Lower leg skin (tissue), 4 donors: ENCODE results near the gene DMD. TPM values are rescaled to one million over a fixed set of nuclear protein-coding genes. Genes with fewer than 3 reads are reported as not detected.

Experiments
- DNase-seq, 2 donors: peaks; one replicate each; pipeline ENCODE4 v3.0.0-alpha.2; 2019; ENCODE audit warnings: low spot score in 2 of 2
- H3K4me3 ChIP-seq: fragments of 200-600 bp; sonication (generic); 2 replicates; pipeline ENCODE4 v1.5.1; 2017; ENCODE audit warnings: mild to moderate bottlenecking, low read depth; ENCODE audit not compliant: poor library complexity, severe bottlenecking
- POLR2A ChIP-seq, 2 donors: fragments of 450-650 bp; IDR thresholded peaks; one replicate each; pipeline ENCODE4 v1.6.1; 2016 to 2017; ENCODE audit warnings: antibody characterized with exemption in 2 of 2, mild to moderate bottlenecking in 1 of 2, moderate library complexity in 1 of 2
- WGBS, 2 donors: methylation state at CpG; one replicate each; pipeline ENCODE4 v1.1.5; 2018; 5-methylcytosine and 5-hydroxymethylcytosine counted together
- intact Hi-C: fragments of 100-400 bp; cut with DNase I; formaldehyde crosslinking; loops from one replicate; pipeline ENCODE4 v1.15.0; 2023; ENCODE audit warnings: low total_unique reads
- total RNA-seq, 4 donors: library from RNA; depleted of rRNA; stranded (reverse); fragments of >200 nt; gene quantifications; one replicate each; pipeline ENCODE4 v1.1.0, GENCODE V29; 2016
- TF ChIP-seq, protein P1 (sequence below), 3 donors: fragments of 450-650 bp; IDR thresholded peaks; one replicate each; pipeline ENCODE4 v1.5.1; 2016; ENCODE audit warnings: antibody characterized with exemption in 3 of 3, mild to moderate bottlenecking in 3 of 3, moderate library complexity in 2 of 3

Gene DMD
- total RNA-seq, 4 donors from 2014 or later, result 23.0 to 27.5 (median 26.7) TPM

DNA sequence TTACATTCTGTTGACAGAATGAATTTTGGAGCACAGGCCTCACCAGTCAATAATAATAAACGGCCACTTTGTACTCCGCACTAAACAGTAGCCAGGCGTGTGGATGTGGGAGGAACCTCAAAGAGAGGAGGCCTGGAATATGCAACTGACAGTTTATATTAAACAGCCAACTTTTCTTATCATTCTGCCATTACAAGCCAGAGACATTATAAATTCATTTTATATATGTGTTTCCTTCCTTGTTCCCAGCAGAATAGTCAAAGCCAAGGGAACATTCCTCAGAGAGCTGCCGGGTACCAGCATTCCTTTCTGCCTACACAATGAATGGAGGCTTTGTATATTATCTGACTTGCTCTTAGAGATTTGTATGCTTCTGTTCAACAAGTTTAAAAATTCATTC is 1703.0 kb downstream of the DMD start:
- no peak overlapping the region for H3K4me3 ChIP-seq
- WGBS, 2 donors, result 61 to 73% methylated on average over 4 of the region's 4 CpGs
- no peak for DNase-seq
- intact Hi-C loops, result no loop called here
- no peak for TF ChIP-seq POLR2A (IDR thresholded peaks at IDR 0.05)
- TF ChIP-seq, protein P1, sequence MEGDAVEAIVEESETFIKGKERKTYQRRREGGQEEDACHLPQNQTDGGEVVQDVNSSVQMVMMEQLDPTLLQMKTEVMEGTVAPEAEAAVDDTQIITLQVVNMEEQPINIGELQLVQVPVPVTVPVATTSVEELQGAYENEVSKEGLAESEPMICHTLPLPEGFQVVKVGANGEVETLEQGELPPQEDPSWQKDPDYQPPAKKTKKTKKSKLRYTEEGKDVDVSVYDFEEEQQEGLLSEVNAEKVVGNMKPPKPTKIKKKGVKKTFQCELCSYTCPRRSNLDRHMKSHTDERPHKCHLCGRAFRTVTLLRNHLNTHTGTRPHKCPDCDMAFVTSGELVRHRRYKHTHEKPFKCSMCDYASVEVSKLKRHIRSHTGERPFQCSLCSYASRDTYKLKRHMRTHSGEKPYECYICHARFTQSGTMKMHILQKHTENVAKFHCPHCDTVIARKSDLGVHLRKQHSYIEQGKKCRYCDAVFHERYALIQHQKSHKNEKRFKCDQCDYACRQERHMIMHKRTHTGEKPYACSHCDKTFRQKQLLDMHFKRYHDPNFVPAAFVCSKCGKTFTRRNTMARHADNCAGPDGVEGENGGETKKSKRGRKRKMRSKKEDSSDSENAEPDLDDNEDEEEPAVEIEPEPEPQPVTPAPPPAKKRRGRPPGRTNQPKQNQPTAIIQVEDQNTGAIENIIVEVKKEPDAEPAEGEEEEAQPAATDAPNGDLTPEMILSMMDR (IDR thresholded peaks at IDR 0.05), result no peak

DNA sequence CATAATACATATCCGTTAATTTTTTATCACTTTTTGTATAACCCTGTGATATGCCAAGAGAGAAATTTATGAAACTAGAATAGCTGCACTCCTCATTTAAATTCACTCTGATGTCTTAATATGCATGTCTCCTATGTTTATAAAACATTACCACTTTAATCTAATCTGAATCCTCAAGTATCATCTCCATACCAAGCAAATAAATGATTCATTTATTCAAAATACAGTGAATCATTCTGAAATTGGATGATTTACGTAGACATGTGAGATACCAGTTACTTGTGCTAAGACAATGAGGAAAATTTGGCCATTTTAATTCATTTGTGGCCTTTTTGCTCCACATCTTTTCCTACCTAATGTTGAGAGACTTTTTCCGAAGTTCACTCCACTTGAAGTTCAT is 1704.4 kb downstream of the DMD start:
- H3K4me3 ChIP-seq, result no peak overlapping the region
- WGBS, 2 donors, result 67 to 76% methylated on average over 3 of the region's 3 CpGs
- TF ChIP-seq POLR2A (IDR thresholded peaks at IDR 0.05), result no peak
- TF ChIP-seq, protein P1 (IDR thresholded peaks at IDR 0.05), result no peak
- DNase-seq, result no peak
- intact Hi-C loops, result no loop called here

DNA sequence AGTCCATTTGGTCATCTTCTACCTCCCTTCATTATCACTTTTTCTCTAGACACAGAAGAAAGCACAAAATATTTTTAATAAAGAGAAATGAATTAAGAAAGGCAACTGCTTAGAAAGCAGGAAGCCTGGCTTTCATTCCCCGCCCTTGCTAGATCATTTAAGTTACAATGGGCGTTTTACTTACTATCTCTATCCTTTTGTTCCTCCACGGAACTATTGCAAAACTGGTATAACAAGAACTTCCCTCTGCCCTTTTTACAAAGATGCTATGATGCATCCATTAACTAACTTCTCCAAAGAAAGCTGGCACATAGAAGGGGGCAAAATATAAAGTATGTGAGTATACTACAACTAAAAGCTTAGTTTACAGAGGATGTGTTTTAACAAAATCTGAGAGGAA is 1705.0 kb downstream of the DMD start:
- intact Hi-C loops, result no loop called here
- TF ChIP-seq, protein P1 (IDR thresholded peaks at IDR 0.05), result no peak
- TF ChIP-seq POLR2A (IDR thresholded peaks at IDR 0.05), result no peak
- DNase-seq, result no peak
- 34 to 47% methylated on average over 3 of the region's 3 CpGs for WGBS, 2 donors
- H3K4me3 ChIP-seq, result no peak overlapping the region

DNA sequence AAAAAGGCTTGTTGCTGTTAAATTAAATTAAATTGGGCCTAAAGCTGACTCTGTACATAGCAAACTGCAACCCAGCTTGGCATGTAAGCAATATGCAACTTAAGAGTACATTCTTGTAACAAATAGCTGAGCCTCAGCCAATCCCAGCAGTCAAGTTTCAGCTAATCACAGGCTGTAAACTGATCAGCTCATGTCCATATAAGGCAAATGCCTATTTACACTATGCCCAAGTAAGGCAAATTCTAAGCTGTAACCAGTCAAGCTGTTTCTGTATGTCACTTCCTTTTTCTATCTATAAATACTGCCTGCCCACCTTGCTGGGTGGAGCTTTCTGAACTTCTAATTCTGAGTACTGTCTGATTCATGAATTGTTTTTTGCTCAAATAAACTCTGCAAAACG is 1710.4 kb downstream of the DMD start:
- no peak for DNase-seq
- 43 to 75% methylated on average over 1 of the region's 1 CpG for WGBS, 2 donors
- intact Hi-C loops, result no loop called here

DNA sequence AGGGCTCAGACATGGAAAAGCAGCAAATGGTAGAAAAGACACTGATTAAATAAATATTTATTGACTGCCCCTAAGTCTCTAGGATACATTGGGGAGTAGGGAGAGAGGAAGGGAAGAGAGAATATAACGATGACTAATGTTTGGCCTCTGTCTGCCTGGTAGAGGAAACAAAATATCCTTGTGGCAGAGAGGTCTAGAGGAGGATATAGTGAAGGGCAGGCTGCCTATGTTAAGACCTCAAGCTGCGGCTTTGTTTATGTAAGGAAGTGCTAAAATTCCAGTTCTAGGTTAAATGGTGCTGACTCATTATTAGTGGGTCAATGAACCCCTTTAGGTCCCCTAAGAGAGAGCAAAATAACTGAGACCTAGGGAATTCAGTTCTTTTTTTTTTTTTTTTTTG is 1712.2 kb downstream of the DMD start:
- no peak for DNase-seq
- WGBS, 2 donors, result 61 to 72% methylated on average over 2 of the region's 2 CpGs
- intact Hi-C loops, result no loop called here
- H3K4me3 ChIP-seq, result no peak overlapping the region
- TF ChIP-seq POLR2A (IDR thresholded peaks at IDR 0.05), result no peak
- TF ChIP-seq, protein P1 (IDR thresholded peaks at IDR 0.05), result no peak

More for the DNA sequence above, 1710.4 kb downstream of the DMD start:
- no peak for TF ChIP-seq POLR2A (IDR thresholded peaks at IDR 0.05)
- TF ChIP-seq, protein P1 (IDR thresholded peaks at IDR 0.05), result no peak
- H3K4me3 ChIP-seq, result no peak overlapping the region

DNA sequence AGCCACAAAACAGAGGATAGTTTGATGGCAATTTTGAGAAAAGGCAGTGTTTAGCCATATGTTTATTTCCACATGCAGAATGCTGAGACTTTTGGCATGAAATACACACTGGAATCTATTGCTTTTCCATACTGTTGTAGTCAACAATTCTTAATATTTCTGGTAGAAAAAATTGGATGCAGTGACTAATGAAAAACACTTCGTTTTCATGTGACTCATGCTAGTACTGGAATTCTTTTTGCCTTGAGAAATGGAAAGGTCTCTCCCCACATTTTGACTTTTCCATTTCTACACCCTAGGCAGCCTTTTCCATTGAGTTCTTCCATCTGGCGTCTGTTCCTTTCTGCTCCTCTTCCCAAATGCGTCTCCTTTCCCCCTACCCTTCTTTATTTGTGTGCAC is 1714.3 kb downstream of the DMD start:
- TF ChIP-seq POLR2A (IDR thresholded peaks at IDR 0.05), result no peak
- TF ChIP-seq, protein P1 (IDR thresholded peaks at IDR 0.05), result no peak
- 51 to 55% methylated on average over 3 of the region's 3 CpGs for WGBS, 2 donors
- H3K4me3 ChIP-seq, result no peak overlapping the region
- intact Hi-C loops, result no loop called here
- DNase-seq, result no peak
